Fibroblast of the aortic adventitia (primary cell): ENCODE data around the gene PTGFRN. TPM values are rescaled to one million over a fixed set of nuclear protein-coding genes. Genes with fewer than 3 reads are reported as not detected.

ENCODE experiments used
- DNase-seq: peaks from one replicate; pipeline ENCODE4 v3.0.0-alpha.2; 2010; ENCODE audit warnings: low read depth
- H3K4me3 ChIP-seq: 2 replicates; pipeline ENCODE4 v1.5.1; 2011; ENCODE audit warnings: low read depth, mild to moderate bottlenecking, control low read depth, low read length, moderate library complexity
- small RNA-seq: library from RNA; depleted of rRNA; stranded (forward); fragments of <200 nt; gene quantifications from one replicate; pipeline ENCODE3, GENCODE V24; 2012
- total RNA-seq: library from RNA; depleted of rRNA; stranded (reverse); fragments of >200 nt; gene quantifications from 2 replicates; pipeline ENCODE4 v1.2.3, GENCODE V29; 2012; ENCODE audit warnings: low replicate concordance
- TF ChIP-seq, protein P1 (sequence below): IDR thresholded peaks from 2 replicates; pipeline ENCODE4 v1.5.1; 2011; ENCODE audit warnings: mild to moderate bottlenecking, low read length, control low read depth, inconsistent platforms; ENCODE audit not compliant: insufficient read depth

PTGFRN gene
- total RNA-seq, 1 donor: 39.8 TPM

DNA sequence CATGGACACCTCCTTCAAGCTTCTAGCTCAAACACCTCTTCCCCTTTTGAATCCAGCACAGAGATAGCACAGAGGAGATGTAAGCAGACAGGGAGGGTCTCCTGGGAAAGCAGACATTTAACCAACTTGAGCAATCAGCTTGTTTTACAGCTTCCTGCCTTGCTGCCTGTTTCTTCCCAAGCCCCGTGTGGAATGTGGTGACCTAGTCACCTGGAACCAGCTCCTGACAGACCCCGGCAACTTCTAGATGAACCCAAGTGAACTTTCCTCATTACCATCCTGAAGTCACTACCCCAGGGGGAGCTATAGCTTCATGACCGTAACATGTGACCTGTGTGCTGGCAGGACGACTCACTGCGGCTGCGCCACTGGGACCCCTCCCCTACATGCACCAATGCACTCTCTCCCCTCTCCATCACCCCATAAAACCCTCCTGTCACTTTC, 126.3 kb downstream of the PTGFRN start:
- DNase-seq: no peak
- H3K4me3 ChIP-seq: no peak overlapping the region
- TF ChIP-seq, protein P1, sequence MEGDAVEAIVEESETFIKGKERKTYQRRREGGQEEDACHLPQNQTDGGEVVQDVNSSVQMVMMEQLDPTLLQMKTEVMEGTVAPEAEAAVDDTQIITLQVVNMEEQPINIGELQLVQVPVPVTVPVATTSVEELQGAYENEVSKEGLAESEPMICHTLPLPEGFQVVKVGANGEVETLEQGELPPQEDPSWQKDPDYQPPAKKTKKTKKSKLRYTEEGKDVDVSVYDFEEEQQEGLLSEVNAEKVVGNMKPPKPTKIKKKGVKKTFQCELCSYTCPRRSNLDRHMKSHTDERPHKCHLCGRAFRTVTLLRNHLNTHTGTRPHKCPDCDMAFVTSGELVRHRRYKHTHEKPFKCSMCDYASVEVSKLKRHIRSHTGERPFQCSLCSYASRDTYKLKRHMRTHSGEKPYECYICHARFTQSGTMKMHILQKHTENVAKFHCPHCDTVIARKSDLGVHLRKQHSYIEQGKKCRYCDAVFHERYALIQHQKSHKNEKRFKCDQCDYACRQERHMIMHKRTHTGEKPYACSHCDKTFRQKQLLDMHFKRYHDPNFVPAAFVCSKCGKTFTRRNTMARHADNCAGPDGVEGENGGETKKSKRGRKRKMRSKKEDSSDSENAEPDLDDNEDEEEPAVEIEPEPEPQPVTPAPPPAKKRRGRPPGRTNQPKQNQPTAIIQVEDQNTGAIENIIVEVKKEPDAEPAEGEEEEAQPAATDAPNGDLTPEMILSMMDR: no peak

DNA sequence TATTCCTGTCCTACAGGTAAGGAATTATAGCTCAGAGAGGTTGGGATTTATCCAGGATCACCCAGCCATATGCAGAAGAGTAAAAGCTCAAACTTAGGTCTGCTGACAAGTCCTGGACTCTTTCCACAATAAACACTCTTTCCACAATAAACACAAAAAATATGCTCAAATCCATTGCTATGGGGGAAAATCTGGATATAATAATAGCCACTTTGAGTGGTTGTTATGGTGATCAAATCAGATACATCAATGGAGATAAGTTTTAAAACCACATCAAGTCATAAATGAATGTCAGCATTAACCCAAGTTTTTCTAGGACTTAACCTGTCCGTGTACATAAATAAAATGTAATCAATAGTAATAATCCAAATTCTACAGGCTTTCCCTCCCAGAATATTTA, 128.1 kb downstream of the PTGFRN start:
- no peak overlapping the region for H3K4me3 ChIP-seq
- DNase-seq: no peak
- TF ChIP-seq, protein P1: no peak

DNA sequence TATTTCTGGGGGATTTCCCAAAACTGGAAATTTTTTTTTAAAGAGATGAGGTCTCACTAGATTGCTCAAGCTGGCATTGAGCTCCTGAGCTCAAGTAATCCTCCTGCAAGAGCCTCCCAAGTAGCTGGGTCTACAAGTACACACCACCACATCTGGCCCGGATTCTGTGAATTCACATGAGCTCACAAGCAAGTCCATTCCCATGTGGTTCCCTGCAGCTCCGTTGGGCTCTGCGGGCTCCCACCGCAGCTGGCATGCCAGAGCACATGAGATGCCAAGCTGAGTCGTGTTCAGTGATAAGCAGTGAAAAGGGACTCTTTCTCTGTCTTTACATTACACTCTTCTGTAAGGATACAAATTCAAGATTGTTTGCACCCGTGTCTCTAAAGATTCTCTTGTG, 128.5 kb downstream of the PTGFRN start:
- TF ChIP-seq, protein P1: no peak
- H3K4me3 ChIP-seq: no peak overlapping the region
- DNase-seq: no peak

Small RNA genes within 50 kb of the gene (small RNA-seq; reads per million reads assigned to genes)
- gene RNA5SP55: not detected

Other genes starting within 250 kb of the PTGFRN start
- 0.27 TPM in 1 of 2 replicates, not detected in the other for gene IGSF3, start 242.2 kb upstream of the PTGFRN start, total RNA-seq
- gene CD2, start 155.5 kb upstream of the PTGFRN start, total RNA-seq: 0.65 TPM in 1 of 2 replicates, not detected in the other
- 0.09 and 0.41 TPM in 2 replicates for gene CD101, start 91.8 kb downstream of the PTGFRN start, total RNA-seq
- 9.4 and 11.0 TPM in 2 replicates for gene TTF2, start 150.4 kb downstream of the PTGFRN start, total RNA-seq
- gene TRIM45, start 211.8 kb downstream of the PTGFRN start, total RNA-seq: 3.3 and 8.1 TPM in 2 replicates